Measurements from ENCODE around the gene TAF4.

Gene TAF4

GRCh38 chr20:61926796-61927192 is 138.9 kb downstream of the TAF4 start:
- DNase-seq (ENCODE audit: low read depth), result no peak
- TF ChIP-seq, protein P1, sequence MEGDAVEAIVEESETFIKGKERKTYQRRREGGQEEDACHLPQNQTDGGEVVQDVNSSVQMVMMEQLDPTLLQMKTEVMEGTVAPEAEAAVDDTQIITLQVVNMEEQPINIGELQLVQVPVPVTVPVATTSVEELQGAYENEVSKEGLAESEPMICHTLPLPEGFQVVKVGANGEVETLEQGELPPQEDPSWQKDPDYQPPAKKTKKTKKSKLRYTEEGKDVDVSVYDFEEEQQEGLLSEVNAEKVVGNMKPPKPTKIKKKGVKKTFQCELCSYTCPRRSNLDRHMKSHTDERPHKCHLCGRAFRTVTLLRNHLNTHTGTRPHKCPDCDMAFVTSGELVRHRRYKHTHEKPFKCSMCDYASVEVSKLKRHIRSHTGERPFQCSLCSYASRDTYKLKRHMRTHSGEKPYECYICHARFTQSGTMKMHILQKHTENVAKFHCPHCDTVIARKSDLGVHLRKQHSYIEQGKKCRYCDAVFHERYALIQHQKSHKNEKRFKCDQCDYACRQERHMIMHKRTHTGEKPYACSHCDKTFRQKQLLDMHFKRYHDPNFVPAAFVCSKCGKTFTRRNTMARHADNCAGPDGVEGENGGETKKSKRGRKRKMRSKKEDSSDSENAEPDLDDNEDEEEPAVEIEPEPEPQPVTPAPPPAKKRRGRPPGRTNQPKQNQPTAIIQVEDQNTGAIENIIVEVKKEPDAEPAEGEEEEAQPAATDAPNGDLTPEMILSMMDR (IDR thresholded peaks at IDR 0.05; ENCODE audit: low read depth, low read length, missing control alignments), result no peak
- no peak overlapping the region for H3K4me3 ChIP-seq (ENCODE audit: low read depth, low read length)

- TF ChIP-seq, protein P1 (IDR thresholded peaks at IDR 0.05; ENCODE audit: low read depth, low read length, missing control alignments), result no peak
- no peak overlapping the region for H3K4me3 ChIP-seq (ENCODE audit: low read depth, low read length)
- DNase-seq (ENCODE audit: low read depth), result no peak
These were observed 139.4 kb downstream of the TAF4 start for GRCh38 chr20:61926253-61926613.

DNA sequence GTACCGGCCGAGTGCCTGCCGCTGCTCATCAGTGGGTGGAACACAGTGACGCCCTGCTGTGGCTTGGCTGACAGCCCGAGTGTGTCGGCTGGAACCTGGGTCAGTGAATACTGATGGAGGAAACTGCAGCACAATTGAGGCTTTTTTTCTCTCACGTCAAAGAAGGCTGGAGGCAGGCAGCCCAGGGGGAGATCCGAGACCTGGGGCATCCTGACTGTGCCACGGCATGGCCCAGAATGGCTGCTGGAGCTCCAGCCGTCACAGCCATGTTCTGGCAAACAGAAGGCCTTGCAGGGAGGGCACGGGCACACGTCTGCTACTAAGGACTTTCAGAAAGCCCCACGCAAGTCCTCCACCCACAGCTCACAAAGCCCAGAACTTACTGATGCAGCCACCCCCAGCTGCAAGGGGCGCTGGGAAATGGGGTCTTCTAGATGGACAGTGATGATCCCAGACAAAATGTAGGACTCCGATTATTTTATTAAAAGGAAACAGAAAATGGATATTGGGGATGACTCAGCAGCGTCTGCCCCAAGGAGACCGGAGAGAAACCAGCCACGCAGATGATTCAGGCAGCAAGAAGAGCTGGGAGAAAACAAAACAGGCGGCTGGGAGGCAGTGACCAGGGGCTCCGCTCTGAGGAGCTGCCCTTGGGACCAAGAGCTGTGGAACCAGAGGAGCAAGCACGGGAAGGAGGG is 140.0 kb downstream of the TAF4 start:
- TF ChIP-seq, protein P1 (IDR thresholded peaks at IDR 0.05; ENCODE audit: low read depth, low read length, missing control alignments), result no peak
- no peak for DNase-seq (ENCODE audit: low read depth)
- no peak overlapping the region for H3K4me3 ChIP-seq (ENCODE audit: low read depth, low read length)

DNA sequence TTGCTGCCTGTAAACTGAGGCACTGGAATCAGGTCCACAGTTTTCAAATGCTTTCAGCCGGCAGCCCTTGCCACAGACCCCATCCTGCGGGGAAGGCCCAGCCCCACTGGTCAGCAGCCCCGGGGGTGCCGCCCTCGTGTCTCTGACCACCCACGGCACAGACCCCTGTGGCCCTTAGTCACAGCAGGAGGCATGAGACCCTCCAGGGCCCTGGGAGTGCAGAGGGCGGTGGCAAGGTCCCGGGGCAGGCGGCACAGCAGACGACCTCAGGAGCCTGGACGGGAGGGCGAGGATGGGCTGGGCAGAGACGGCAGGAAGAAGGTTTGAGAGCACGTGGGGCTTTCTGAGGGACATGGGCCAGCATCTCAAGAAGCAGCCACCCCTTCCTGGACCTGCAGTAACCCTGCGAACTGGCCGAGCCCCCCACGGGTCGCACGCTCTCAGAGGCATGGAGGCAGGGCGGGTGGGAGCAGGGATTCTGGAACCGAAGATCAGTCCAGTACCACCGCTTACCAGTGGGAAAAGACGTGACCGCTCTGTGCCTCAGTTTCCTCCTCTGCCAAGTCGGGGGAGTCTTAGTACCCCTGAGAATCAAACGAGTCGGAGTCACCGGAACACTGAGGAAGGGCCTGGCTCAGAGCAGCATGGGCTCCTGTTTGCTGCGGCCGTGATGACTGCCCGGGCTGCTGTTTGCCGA is 140.7 kb downstream of the TAF4 start:
- TF ChIP-seq, protein P1 (IDR thresholded peaks at IDR 0.05; ENCODE audit: low read depth, low read length, missing control alignments), result no peak
- no peak for DNase-seq (ENCODE audit: low read depth)
- H3K4me3 ChIP-seq (ENCODE audit: low read depth, low read length), result no peak overlapping the region

Data from GM12864 (cell line).